Heart right ventricle (tissue), 16 donors: ENCODE measurements around the gene COPE. TPM values are rescaled to one million over a fixed set of nuclear protein-coding genes. Genes with fewer than 3 reads are reported as not detected.

ENCODE experiments used
- ATAC-seq, 8 donors: fragments of 200-7000 bp; cut with Tn5 transposase; one replicate each; pipeline ENCODE4 v1.9.1; 2020; ENCODE audit warnings: mild to moderate bottlenecking in 8 of 8, moderate library complexity in 8 of 8, moderate number of reproducible peaks in 1 of 8
- DNase-seq, 2 donors: peaks; one replicate each; pipeline ENCODE4 v3.0.0-alpha.2; 2020
- H3K27ac ChIP-seq, 10 donors: fragments of 200-600 bp; sonication (generic) in 2 of 10; one replicate each; pipeline versions ENCODE4 v1.5.0 to v1.8.0; 2020 to 2022; ENCODE audit warnings: mild to moderate bottlenecking in 3 of 10
- H3K27me3 ChIP-seq, 7 donors: fragments of 200-600 bp; one replicate each; pipeline ENCODE4 v1.8.0; 2021 to 2022; ENCODE audit warnings: mild to moderate bottlenecking in 2 of 7
- H3K36me3 ChIP-seq, 9 donors: fragments of 200-600 bp; sonication (generic) in 1 of 9; one replicate each; pipeline versions ENCODE4 v1.5.0 to v1.8.0; 2020 to 2022; ENCODE audit warnings: mild to moderate bottlenecking in 2 of 9
- H3K4me1 ChIP-seq, 9 donors: fragments of 200-600 bp; sonication (generic) in 1 of 9; one replicate each; pipeline versions ENCODE4 v1.5.0 to v1.8.0; 2020 to 2022; ENCODE audit warnings: mild to moderate bottlenecking in 4 of 9
- H3K4me3 ChIP-seq, 10 donors: fragments of 200-600 bp; sonication (generic) in 2 of 10; one replicate each; pipeline versions ENCODE4 v1.5.0 to v1.8.0; 2020 to 2022; ENCODE audit warnings: mild to moderate bottlenecking in 7 of 10, moderate library complexity in 2 of 10
- H3K9me3 ChIP-seq, 11 donors: fragments of 200-600 bp in 10 of 11; sonication (generic) in 2 of 11; one replicate each; pipeline versions ENCODE4 v1.5.0 to v1.8.0; 2013 to 2022; ENCODE audit warnings: mild to moderate bottlenecking in 2 of 11, control low read depth in 1 of 11, moderate library complexity in 1 of 11
- WGBS, 2 donors: extraction: QIAGEN DNeasy Blood & Tissue Kit; methylation state at CpG; one replicate each; pipeline ENCODE4 v1.1.7; 2013; ENCODE audit warnings: inconsistent platforms in 1 of 2; 5-methylcytosine and 5-hydroxymethylcytosine counted together
- intact Hi-C, 10 donors: fragments of 100-400 bp; cut with DNase I; formaldehyde crosslinking; loops; one replicate each; pipeline versions ENCODE4 v1.11.1 to v1.14.2; 2022
- polyA plus RNA-seq, 2 donors: library from polyadenylated mRNA; stranded (reverse); fragments of 200-250 nt; gene quantifications; one replicate each; pipeline ENCODE4 v1.2.3, GENCODE V29; 2013
- total RNA-seq, 10 donors: library from RNA; stranded (reverse); fragmentation: NEBNext Ultra II Directional in 3 of 10; extraction: Animal tissue kit (Norgen Biotek cat#: 25700) in 3 of 10; gene quantifications; one replicate each; pipeline versions ENCODE4 v1.2.1 to v1.2.4, GENCODE V29; 2021 to 2023
- TF ChIP-seq, protein P1 (sequence below), 9 donors: fragments of 200-600 bp; sonication (generic) in 2 of 9; IDR thresholded peaks; one replicate each; pipeline versions ENCODE4 v1.5.0 to v1.8.0; 2021 to 2022; ENCODE audit warnings: antibody characterized with exemption in 9 of 9, mild to moderate bottlenecking in 5 of 9, moderate library complexity in 1 of 9
- donor health status: Arrhythmogenic right ventricular cardiomyopathy.
- donor health status: ischemic (EF 13 %, LVEDD 7.1; RV severe dilation, severe dysfunction).
- donor health status: healthy with polysubstance abuse.
- donor health status: DM: no; HTN: yes; CAD: no.
- donor health status: DM: no; HTN: no; CAD: no.
- donor health status: ischemic (EF 25% LVEDD 6.9; RV normal size, moderate dysfunction).
- donor health status: ischemic (EF 25% LVEDD 5.7; RV mildly dilated, moderate dysfunction).
- donor health status: healthy.
- donor health status: DM: yes; HTN: yes; CAD: no.
- donor health status: Ischemic cardiomyopathy.
- donor health status: ischemic (EF 35%, LVEDD 5.7; RV mildly dilated, moderate dysfunction).
- donor health status: nonischemic (EF 11% LVEDD 7.7; RV severe dilation, severe dysfunction).
- donor health status: DM: yes; HTN: yes; CAD: no.
- donor health status: PGD.
- donor health status: ischemic (EF 29% LVEDD 5.4; RV normal size, mild dysfunction).
- donor health status: nonischemic (EF 23%, LVEDD 6.1; RV moderate dilation, normal function).

The COPE gene
- total and polyA plus RNA-seq, 12 donors, result 102 to 302 (median 118) TPM

- H3K27me3 ChIP-seq, result no peaks in the 10 kb centered on the region
- intact Hi-C loops, result loop anchor here in 1 of 10 donors (10.0 kb wide), 1 partner anchor 451 kb away; no protein-coding TSS in a partner anchor
- DNase-seq, result no peak
- peaks cover 0 to 60% (median 9%) of the 10 kb centered on the region in 9 donors for H3K36me3 ChIP-seq
- no peaks in the 10 kb centered on the region for H3K9me3 ChIP-seq
- no peak for ATAC-seq
- no peak overlapping the region for H3K27ac ChIP-seq
- H3K4me1 ChIP-seq, result peaks cover 10 to 38% (median 26%) of the 10 kb centered on the region in 9 donors
- TF ChIP-seq, protein P1, sequence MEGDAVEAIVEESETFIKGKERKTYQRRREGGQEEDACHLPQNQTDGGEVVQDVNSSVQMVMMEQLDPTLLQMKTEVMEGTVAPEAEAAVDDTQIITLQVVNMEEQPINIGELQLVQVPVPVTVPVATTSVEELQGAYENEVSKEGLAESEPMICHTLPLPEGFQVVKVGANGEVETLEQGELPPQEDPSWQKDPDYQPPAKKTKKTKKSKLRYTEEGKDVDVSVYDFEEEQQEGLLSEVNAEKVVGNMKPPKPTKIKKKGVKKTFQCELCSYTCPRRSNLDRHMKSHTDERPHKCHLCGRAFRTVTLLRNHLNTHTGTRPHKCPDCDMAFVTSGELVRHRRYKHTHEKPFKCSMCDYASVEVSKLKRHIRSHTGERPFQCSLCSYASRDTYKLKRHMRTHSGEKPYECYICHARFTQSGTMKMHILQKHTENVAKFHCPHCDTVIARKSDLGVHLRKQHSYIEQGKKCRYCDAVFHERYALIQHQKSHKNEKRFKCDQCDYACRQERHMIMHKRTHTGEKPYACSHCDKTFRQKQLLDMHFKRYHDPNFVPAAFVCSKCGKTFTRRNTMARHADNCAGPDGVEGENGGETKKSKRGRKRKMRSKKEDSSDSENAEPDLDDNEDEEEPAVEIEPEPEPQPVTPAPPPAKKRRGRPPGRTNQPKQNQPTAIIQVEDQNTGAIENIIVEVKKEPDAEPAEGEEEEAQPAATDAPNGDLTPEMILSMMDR (IDR thresholded peaks at IDR 0.05), result peak in 8 of 9 donors; percentile 6 to 46 (median 32)
- no peak overlapping the region for H3K4me3 ChIP-seq
- WGBS, 2 donors, result 50 to 57% methylated on average over 5 of the region's 5 CpGs
These were observed 3.5 kb downstream of the COPE start for GRCh38 chr19:18915639-18916038.

GRCh38 chr19:18913466-18913865 lies 5.7 kb downstream of the COPE start:
- intact Hi-C loops, result loop anchor here in 1 of 10 donors (10.0 kb wide), 1 partner anchor 449 kb away; no protein-coding TSS in a partner anchor
- WGBS, 2 donors, result 93 to 96% methylated on average over 5 of the region's 5 CpGs
- Histone ChIP-seq H3K4me3 (no peak overlapping the region), H3K27ac (no peak overlapping the region), H3K27me3 (no peaks in the 10 kb centered on the region), H3K9me3 (no peaks in the 10 kb centered on the region), H3K4me1 (peaks cover 3 to 27% (median 15%) of the 10 kb centered on the region in 9 donors), H3K36me3 (peaks cover 0 to 82% (median 9%) of the 10 kb centered on the region in 9 donors)
- DNase-seq (no peak), ATAC-seq (peak in 1 of 8 donors; percentile 15)
- TF ChIP-seq, protein P1 (IDR thresholded peaks at IDR 0.05), result no peak

DNA sequence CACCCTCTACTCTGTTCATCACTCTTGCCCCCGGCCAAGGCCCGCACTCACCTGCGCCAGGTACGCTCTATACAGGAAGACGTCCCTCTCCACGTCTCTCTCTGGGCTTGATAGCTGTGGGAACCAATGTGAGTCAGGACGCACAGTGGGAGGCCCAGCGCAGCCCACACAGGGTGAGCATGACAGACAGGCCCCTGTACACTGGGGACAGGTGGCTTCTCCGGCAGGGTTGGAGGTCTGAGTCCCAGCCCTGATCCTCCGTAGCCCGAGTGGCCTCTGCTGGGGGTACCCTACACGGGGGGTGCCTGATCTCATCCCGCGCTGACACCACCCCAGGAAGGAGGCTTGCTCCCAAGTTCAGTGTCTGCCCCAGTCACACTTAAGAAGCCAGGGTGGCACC lies 6.3 kb downstream of the COPE start:
- 94 to 95% methylated on average over 14 of the region's 14 CpGs for WGBS, 2 donors
- Histone ChIP-seq H3K36me3 (peaks cover 0 to 87% (median 9%) of the 10 kb centered on the region in 9 donors), H3K27me3 (no peaks in the 10 kb centered on the region), H3K4me1 (peaks cover 0 to 22% (median 10%) of the 10 kb centered on the region in 9 donors), H3K27ac (no peak overlapping the region), H3K4me3 (no peak overlapping the region), H3K9me3 (no peaks in the 10 kb centered on the region)
- ATAC-seq, result peak in 1 of 8 donors; percentile 6
- no peak for DNase-seq
- TF ChIP-seq, protein P1 (IDR thresholded peaks at IDR 0.05), result no peak
- intact Hi-C loops, result loop anchor here in 1 of 10 donors (10.0 kb wide), 1 partner anchor 448 kb away; no protein-coding TSS in a partner anchor

GRCh38 chr19:18910801-18911436 lies 8.3 kb downstream of the COPE start:
- 95% methylated on average over 19 of the region's 19 CpGs for WGBS, 2 donors
- TF ChIP-seq, protein P1 (IDR thresholded peaks at IDR 0.05), result no peak
- Histone ChIP-seq H3K9me3 (no peaks in the 10 kb centered on the region), H3K27ac (no peak overlapping the region), H3K27me3 (no peaks in the 10 kb centered on the region), H3K36me3 (peaks cover 0 to 98% (median 19%) of the 10 kb centered on the region in 9 donors), H3K4me1 (peaks cover 0 to 11% (median 0%) of the 10 kb centered on the region in 9 donors), H3K4me3 (no peak overlapping the region)
- ATAC-seq (peak in 1 of 8 donors; percentile 4), DNase-seq (no peak)
- intact Hi-C loops, result loop anchor here in 1 of 10 donors (10.0 kb wide), 1 partner anchor 446 kb away; no protein-coding TSS in a partner anchor
